Uterus (tissue), 2 donors: Measurements from ENCODE around the gene AGBL5.

ENCODE experiments used
- POLR2A ChIP-seq, 2 donors: fragments of 450-650 bp; IDR thresholded peaks; one replicate each; pipeline ENCODE4 v1.6.1; 2016; ENCODE audit warnings: antibody characterized with exemption in 2 of 2, mild to moderate bottlenecking in 1 of 2, moderate library complexity in 1 of 2
- TF ChIP-seq, protein P1 (sequence below), 4 experiments: fragments of 200-600 bp in 2 of 4; fragments of 450-650 bp in 2 of 4; sonication (generic) in 2 of 4; IDR thresholded peaks; one replicate each; pipeline ENCODE4 v1.5.1; 2016 to 2019; ENCODE audit warnings: antibody characterized with exemption in 4 of 4, mild to moderate bottlenecking in 2 of 4, moderate library complexity in 1 of 4

GRCh38 chr2:27088634-27089033 is 37.2 kb downstream of the AGBL5 start:
- TF ChIP-seq, protein P1, sequence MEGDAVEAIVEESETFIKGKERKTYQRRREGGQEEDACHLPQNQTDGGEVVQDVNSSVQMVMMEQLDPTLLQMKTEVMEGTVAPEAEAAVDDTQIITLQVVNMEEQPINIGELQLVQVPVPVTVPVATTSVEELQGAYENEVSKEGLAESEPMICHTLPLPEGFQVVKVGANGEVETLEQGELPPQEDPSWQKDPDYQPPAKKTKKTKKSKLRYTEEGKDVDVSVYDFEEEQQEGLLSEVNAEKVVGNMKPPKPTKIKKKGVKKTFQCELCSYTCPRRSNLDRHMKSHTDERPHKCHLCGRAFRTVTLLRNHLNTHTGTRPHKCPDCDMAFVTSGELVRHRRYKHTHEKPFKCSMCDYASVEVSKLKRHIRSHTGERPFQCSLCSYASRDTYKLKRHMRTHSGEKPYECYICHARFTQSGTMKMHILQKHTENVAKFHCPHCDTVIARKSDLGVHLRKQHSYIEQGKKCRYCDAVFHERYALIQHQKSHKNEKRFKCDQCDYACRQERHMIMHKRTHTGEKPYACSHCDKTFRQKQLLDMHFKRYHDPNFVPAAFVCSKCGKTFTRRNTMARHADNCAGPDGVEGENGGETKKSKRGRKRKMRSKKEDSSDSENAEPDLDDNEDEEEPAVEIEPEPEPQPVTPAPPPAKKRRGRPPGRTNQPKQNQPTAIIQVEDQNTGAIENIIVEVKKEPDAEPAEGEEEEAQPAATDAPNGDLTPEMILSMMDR (IDR thresholded peaks at IDR 0.05), result no peak
- no peak for TF ChIP-seq POLR2A (IDR thresholded peaks at IDR 0.05)
